IPS DF 6.9 (cell line): Measurements from ENCODE around the gene AGAP3.

Experiments
- DNase-seq: peaks from one replicate; pipeline ENCODE4 v3.0.0-alpha.2; 2013; ENCODE audit warnings: low read depth, low spot score
- H3K27ac ChIP-seq: one replicate; pipeline ENCODE4 v1.5.1; 2013; ENCODE audit warnings: low read length, control low read depth
- H3K27me3 ChIP-seq: 2 replicates; pipeline ENCODE4 v1.6.1; 2013; ENCODE audit warnings: mild to moderate bottlenecking, low read length; ENCODE audit not compliant: control insufficient read depth, insufficient read depth
- H3K36me3 ChIP-seq: 2 replicates; pipeline ENCODE4 v1.6.1; 2013; ENCODE audit warnings: low read length; ENCODE audit not compliant: control insufficient read depth, insufficient read depth
- H3K4me1 ChIP-seq: 2 replicates; pipeline ENCODE4 v1.6.1; 2013; ENCODE audit warnings: low read length; ENCODE audit not compliant: control insufficient read depth, insufficient read depth
- H3K4me3 ChIP-seq: 2 replicates; pipeline ENCODE4 v1.5.1; 2013; ENCODE audit warnings: mild to moderate bottlenecking, low read length
- H3K9me3 ChIP-seq: 2 replicates; pipeline ENCODE4 v1.6.1; 2013; ENCODE audit warnings: low read length, inconsistent platforms; ENCODE audit not compliant: control insufficient read depth, insufficient read depth
- whole genome bisulfite sequencing: extraction: QIAGEN DNeasy Blood & Tissue Kit; methylation state at CpG from one replicate; pipeline ENCODE4 v1.1.7; 2013; ENCODE audit warnings: mixed read lengths, missing lambda C conversion rate; ENCODE audit not compliant: insufficient read length, insufficient coverage; 5-methylcytosine and 5-hydroxymethylcytosine counted together

The AGAP3 gene

GRCh38 chr7:151101621-151102396, 15.5 kb downstream of the AGAP3 start:
- H3K9me3 ChIP-seq: no peaks in the 10 kb centered on the region
- H3K27me3 ChIP-seq: no peaks in the 10 kb centered on the region
- H3K4me1 ChIP-seq: peaks cover 5% of the 10 kb centered on the region
- H3K4me3 ChIP-seq: no peak overlapping the region
- no peaks in the 10 kb centered on the region for H3K36me3 ChIP-seq
- no CpG with 5 or more reads among the region's 24 CpGs for WGBS
- DNase-seq: no peak
- no peak overlapping the region for H3K27ac ChIP-seq

DNA sequence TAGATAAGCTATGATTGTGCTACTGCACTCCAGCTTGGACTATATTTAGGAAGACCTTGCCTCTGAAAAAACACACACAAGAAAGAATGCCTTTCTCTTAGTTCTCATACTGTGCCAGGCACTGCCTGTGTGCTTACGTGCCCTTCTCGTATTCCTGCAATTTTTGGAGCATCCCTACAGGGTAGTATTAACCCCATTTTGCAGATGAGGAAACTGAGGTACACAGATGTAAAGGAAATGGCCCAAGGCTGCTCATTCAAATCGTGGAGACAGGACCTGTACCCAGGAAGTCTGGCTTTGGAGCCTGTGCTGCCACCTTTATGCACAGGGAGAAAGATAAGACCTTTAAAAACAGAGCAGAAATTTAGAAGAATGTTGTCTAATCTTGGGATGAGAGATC, 16.7 kb downstream of the AGAP3 start:
- H3K4me3 ChIP-seq: no peak overlapping the region
- no peaks in the 10 kb centered on the region for H3K27me3 ChIP-seq
- peaks cover 5% of the 10 kb centered on the region for H3K4me1 ChIP-seq
- no peaks in the 10 kb centered on the region for H3K36me3 ChIP-seq
- no peaks in the 10 kb centered on the region for H3K9me3 ChIP-seq
- no peak for DNase-seq
- no peak overlapping the region for H3K27ac ChIP-seq
- WGBS: no CpG with 5 or more reads among the region's 3 CpGs

- Histone ChIP-seq H3K36me3 (no peaks in the 10 kb centered on the region), H3K4me3 (no peak overlapping the region)
These were observed 17.7 kb downstream of the AGAP3 start for GRCh38 chr7:151103973-151104372.

GRCh38 chr7:151104411-151105235, 18.3 kb downstream of the AGAP3 start:
- Histone ChIP-seq H3K9me3 (no peaks in the 10 kb centered on the region), H3K36me3 (no peaks in the 10 kb centered on the region), H3K27ac (no peak overlapping the region), H3K4me3 (no peak overlapping the region), H3K27me3 (no peaks in the 10 kb centered on the region), H3K4me1 (peaks cover 5% of the 10 kb centered on the region)
- no CpG with 5 or more reads among the region's 23 CpGs for WGBS
- no peak for DNase-seq

More at GRCh38 chr7:151103973-151104372, 17.7 kb downstream of the AGAP3 start:
- peaks cover 5% of the 10 kb centered on the region for H3K4me1 ChIP-seq
- H3K27ac ChIP-seq: no peak overlapping the region
- no peak for DNase-seq
- H3K9me3 ChIP-seq: no peaks in the 10 kb centered on the region
- no CpG with 5 or more reads among the region's 12 CpGs for WGBS
- no peaks in the 10 kb centered on the region for H3K27me3 ChIP-seq

DNA sequence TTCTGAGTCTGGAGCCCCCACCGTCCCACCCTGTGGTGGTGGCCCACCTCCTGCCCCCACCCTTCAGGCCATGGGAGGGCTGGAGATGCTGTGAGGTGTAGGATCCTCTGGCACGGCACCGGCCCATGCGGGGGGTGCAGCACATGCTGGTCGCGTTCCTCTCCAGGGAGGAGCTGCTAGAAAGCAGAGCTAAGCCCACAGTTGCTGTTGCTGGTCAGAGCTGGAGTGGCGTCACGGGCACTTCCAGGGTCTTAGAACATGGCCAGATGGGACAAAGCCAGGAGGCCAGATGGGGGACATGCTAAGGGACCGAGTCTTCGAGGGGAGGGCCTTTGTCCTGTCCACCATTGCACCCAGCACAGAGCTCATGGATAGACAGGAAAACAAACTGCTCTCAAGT, 21.6 kb downstream of the AGAP3 start:
- no peak for DNase-seq
- Histone ChIP-seq H3K4me1 (peaks cover 8% of the 10 kb centered on the region), H3K9me3 (no peaks in the 10 kb centered on the region), H3K27me3 (no peaks in the 10 kb centered on the region), H3K4me3 (no peak overlapping the region), H3K27ac (no peak overlapping the region), H3K36me3 (no peaks in the 10 kb centered on the region)
- WGBS: no CpG with 5 or more reads among the region's 10 CpGs

DNA sequence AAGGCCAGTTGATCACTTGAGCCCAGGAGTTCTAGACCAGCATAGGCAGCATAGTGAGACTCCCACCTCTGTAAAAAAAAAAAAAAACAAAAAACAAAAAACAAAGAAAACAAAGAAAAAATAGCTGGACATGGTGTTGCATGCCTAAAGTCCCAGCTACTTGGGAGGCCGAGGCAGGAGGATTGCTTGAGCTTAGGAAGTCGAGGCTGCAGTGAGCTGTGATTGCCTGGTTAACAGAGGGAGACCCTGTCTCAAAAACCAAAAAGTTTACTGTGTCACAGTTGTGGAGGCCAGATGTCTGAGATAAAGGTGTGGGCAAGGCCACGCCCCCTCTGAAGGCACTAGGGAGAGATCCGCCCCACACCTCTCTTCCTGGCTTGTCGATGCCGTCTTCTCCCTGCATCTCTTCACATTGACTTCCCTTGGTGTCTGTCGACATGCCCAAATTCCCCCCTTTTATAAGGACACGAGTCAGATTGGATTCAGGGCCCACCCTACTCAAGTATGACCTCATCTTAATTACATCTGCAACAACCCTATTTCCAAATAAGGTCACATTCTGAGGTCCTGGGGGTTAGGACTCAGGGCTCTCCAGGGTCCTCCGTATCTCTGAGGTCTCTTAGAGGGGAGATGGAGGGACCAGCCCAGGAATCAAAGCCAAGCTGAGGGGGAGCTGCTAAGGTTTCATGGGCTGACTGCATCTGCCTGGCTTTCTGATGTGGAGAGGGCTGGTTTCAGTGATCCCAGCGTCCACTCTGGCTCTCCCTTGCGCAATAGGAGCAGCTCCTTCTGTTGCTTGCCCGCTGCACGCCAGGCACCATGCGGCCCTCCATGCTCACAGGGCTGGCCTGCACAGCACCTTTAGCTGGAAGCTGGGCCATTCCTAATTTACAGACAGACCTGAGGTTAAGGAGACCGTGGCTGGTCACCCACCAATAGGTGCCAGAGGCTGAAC, 23.1 kb downstream of the AGAP3 start:
- no peak overlapping the region for H3K27ac ChIP-seq
- no peak for DNase-seq
- no peaks in the 10 kb centered on the region for H3K27me3 ChIP-seq
- WGBS: no CpG with 5 or more reads among the region's 15 CpGs
- no peaks in the 10 kb centered on the region for H3K9me3 ChIP-seq
- H3K4me1 ChIP-seq: peaks cover 8% of the 10 kb centered on the region
- no peak overlapping the region for H3K4me3 ChIP-seq
- no peaks in the 10 kb centered on the region for H3K36me3 ChIP-seq

DNA sequence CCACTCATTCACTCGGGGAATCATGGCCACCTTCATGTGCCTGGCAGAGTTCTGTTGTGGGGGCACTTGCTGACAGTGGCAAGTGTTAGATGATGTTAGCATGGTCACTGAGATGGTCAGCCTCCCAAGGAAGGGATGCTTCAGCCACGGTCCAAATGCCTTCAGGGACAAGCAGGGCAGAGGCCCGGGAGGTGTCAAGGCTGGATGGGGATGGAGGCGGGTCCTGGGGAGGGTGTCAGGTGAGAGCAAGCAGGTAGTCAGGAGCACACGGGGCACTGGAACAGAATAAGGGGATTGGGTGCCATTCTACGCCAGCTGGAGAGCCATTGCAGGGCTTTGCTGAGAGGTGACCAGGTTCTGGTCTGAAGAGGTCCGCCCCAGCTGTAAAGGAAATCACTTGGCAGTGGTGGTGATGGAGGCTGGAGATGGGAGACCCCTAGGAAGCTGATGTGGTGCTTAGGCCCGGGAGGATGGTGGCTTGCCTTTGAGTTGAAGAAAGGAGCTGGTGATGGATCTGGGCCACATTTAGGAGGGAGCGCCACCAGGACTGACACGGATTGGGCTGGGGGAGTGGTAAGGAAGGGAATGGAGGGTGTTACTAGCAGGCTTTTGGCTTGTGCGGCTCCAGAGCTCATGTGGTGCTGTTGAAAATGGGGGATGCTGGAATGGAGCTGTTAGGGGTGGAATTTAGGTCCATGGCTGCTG, 24.1 kb downstream of the AGAP3 start:
- Histone ChIP-seq H3K27me3 (no peaks in the 10 kb centered on the region), H3K9me3 (no peaks in the 10 kb centered on the region), H3K36me3 (no peaks in the 10 kb centered on the region; the same call in 1 of the 2 replicates), H3K4me3 (no peak overlapping the region), H3K27ac (no peak overlapping the region), H3K4me1 (peaks cover 6% of the 10 kb centered on the region)
- WGBS: no CpG with 5 or more reads among the region's 11 CpGs
- no peak for DNase-seq

- H3K4me1 ChIP-seq: peaks cover 6% of the 10 kb centered on the region
- H3K9me3 ChIP-seq: no peaks in the 10 kb centered on the region
- no peak for DNase-seq
- H3K27me3 ChIP-seq: no peaks in the 10 kb centered on the region
- H3K36me3 ChIP-seq: no peaks in the 10 kb centered on the region; the same call in 1 of the 2 replicates
- no CpG with 5 or more reads among the region's 20 CpGs for WGBS
- no peak overlapping the region for H3K27ac ChIP-seq
- H3K4me3 ChIP-seq: no peak overlapping the region
These were observed 24.8 kb downstream of the AGAP3 start for GRCh38 chr7:151110941-151111645.

GRCh38 chr7:151113344-151114150, 27.3 kb downstream of the AGAP3 start:
- no peaks in the 10 kb centered on the region for H3K27me3 ChIP-seq
- peaks cover 6% of the 10 kb centered on the region for H3K4me1 ChIP-seq
- no peaks in the 10 kb centered on the region for H3K9me3 ChIP-seq
- no peak overlapping the region for H3K4me3 ChIP-seq
- no peak overlapping the region for H3K27ac ChIP-seq
- DNase-seq: no peak
- peaks cover 2% of the 10 kb centered on the region; the same call in 1 of the 2 replicates for H3K36me3 ChIP-seq
- WGBS: no CpG with 5 or more reads among the region's 13 CpGs
